Measurements from ENCODE around the gene DEDD. TPM values are rescaled to one million over a fixed set of nuclear protein-coding genes. Genes with fewer than 3 reads are reported as not detected.

The DEDD gene
- total RNA-seq, 2 experiments from 2014 or later, result 35.5 to 36.6 TPM

- Histone ChIP-seq H3K27me3 (ENCODE audit: control insufficient read depth in 1 of 2, insufficient read depth in 2 of 2, low read length in 2 of 2) (no peaks in the 10 kb centered on the region), H3K4me1 (ENCODE audit: insufficient read depth, low read length) (peaks cover 41% of the 10 kb centered on the region), H3K4me3 (ENCODE audit: low read length) (peak overlapping the region; percentile 98), H3K9me3 (ENCODE audit: control insufficient read depth in 1 of 2, insufficient read depth in 1 of 2, low read length in 2 of 2) (no peaks in the 10 kb centered on the region), H3K36me3 (ENCODE audit: insufficient read depth, low read length) (peaks cover 15% of the 10 kb centered on the region), H3K27ac (ENCODE audit: low read depth in 1 of 2, low read length in 2 of 2) (peak overlapping the region; percentile 79 to 94)
- Mint-ChIP-seq H3K4me3 (no peak overlapping the region), H3K36me3 (ENCODE audit: low read depth) (peaks cover 33% of the 10 kb centered on the region), H3K27me3 (no peaks in the 10 kb centered on the region), H3K4me1 (ENCODE audit: low read depth) (peaks cover 36% of the 10 kb centered on the region), H3K27ac (no peak overlapping the region), H3K9me3 (no peaks in the 10 kb centered on the region)
- CTCF ChIA-PET, result interaction anchor here (0.7 to 2.5 kb wide), 6 partner anchors 21 to 92 kb away, joined by 3 to 8 read pairs (median 4); partner anchors contain the start of genes NDUFS2, PPOX, TOMM40L and UFC1
- no peak for TF ChIP-seq CTCF (IDR thresholded peaks at IDR 0.05)
- peak; percentile 4 for ATAC-seq (ENCODE audit: poor library complexity)
- POLR2A ChIA-PET, result interaction anchor here (0.6 to 3.4 kb wide), 25 partner anchors 8 to 296 kb away, joined by 3 to 37 read pairs (median 4); partner anchors contain the start of genes ARHGAP30, B4GALT3, F11R and KLHDC9
- no peak for DNase-seq
- intact Hi-C loops (cut with DNase I, micrococcal nuclease), result loop anchor here (5.0 to 10.0 kb wide), 2 partner anchors 34 to 848 kb away; partner anchors contain the start of genes PPOX (in 2 of the 2) and PEX19 (in 1 of the 2)
Observed at GRCh38 chr1:161133220-161133740, 813 bp upstream of the DEDD start.

- POLR2A ChIA-PET, result interaction anchor here (0.7 to 3.4 kb wide), 15 partner anchors 14 to 1069 kb away, joined by 3 to 37 read pairs (median 6); partner anchors contain the start of genes ARHGAP30, B4GALT3, F11R and KLHDC9
- H3K4me3 Mint-ChIP-seq, result no peak overlapping the region
- peak in 2 of 14 experiments; percentile 53 to 55 for DNase-seq
- intact Hi-C loops (cut with DNase I, micrococcal nuclease), result loop anchor here (1.0 to 10.0 kb wide), 6 partner anchors 12 to 847 kb away; partner anchors contain the start of genes PPOX (in 2 of the 2), UFC1 (in 2 of the 2), NIT1 (in 1 of the 2) and PEX19 (in 1 of the 2)
- H3K4me3 ChIP-seq (ENCODE audit: low read length), result peak overlapping the region; percentile 98
- no peaks in the 10 kb centered on the region for H3K27me3 ChIP-seq (ENCODE audit: control insufficient read depth in 1 of 2, insufficient read depth in 2 of 2, low read length in 2 of 2)
- CTCF ChIA-PET, result interaction anchor here (0.6 to 2.3 kb wide), 5 partner anchors 14 to 34 kb away, joined by 3 to 8 read pairs (median 5); partner anchors contain the start of genes NIT1, PFDN2, PPOX and UFC1
- H3K36me3 Mint-ChIP-seq (ENCODE audit: low read depth), result peaks cover 48% of the 10 kb centered on the region
- no peak for ATAC-seq (ENCODE audit: poor library complexity)
- H3K27me3 Mint-ChIP-seq, result no peaks in the 10 kb centered on the region
- H3K36me3 ChIP-seq (ENCODE audit: insufficient read depth, low read length), result peaks cover 30% of the 10 kb centered on the region
- no peak overlapping the region for H3K27ac Mint-ChIP-seq
- H3K4me1 Mint-ChIP-seq (ENCODE audit: low read depth), result peaks cover 49% of the 10 kb centered on the region
- no peaks in the 10 kb centered on the region for H3K9me3 Mint-ChIP-seq
- H3K27ac ChIP-seq (ENCODE audit: low read depth in 1 of 2, low read length in 2 of 2), result peak overlapping the region; percentile 79 to 94
- TF ChIP-seq CTCF (IDR thresholded peaks at IDR 0.05), result no peak
- H3K9me3 ChIP-seq (ENCODE audit: control insufficient read depth in 1 of 2, insufficient read depth in 1 of 2, low read length in 2 of 2), result no peaks in the 10 kb centered on the region
- peaks cover 49% of the 10 kb centered on the region for H3K4me1 ChIP-seq (ENCODE audit: insufficient read depth, low read length)
Observed at GRCh38 chr1:161131523-161132409, 701 bp downstream of the DEDD start.

GRCh38 chr1:161130266-161130665 lies 2.2 kb downstream of the DEDD start:
- Histone ChIP-seq H3K4me3 (ENCODE audit: low read length) (no peak overlapping the region), H3K36me3 (ENCODE audit: insufficient read depth, low read length) (peaks cover 40% of the 10 kb centered on the region), H3K4me1 (ENCODE audit: insufficient read depth, low read length) (peaks cover 49% of the 10 kb centered on the region), H3K27me3 (ENCODE audit: control insufficient read depth in 1 of 2, insufficient read depth in 2 of 2, low read length in 2 of 2) (no peaks in the 10 kb centered on the region), H3K9me3 (ENCODE audit: control insufficient read depth in 1 of 2, insufficient read depth in 1 of 2, low read length in 2 of 2) (no peaks in the 10 kb centered on the region), H3K27ac (ENCODE audit: low read depth in 1 of 2, low read length in 2 of 2) (peak overlapping the region in 1 of 2 donors; percentile 20)
- CTCF ChIA-PET, result interaction anchor here (2.3 kb wide), 1 partner anchor 35 kb away, joined by 5 read pairs; the partner anchor contains the start of gene PPOX
- H3K36me3 Mint-ChIP-seq (ENCODE audit: low read depth), result peaks cover 62% of the 10 kb centered on the region
- POLR2A ChIA-PET, result interaction anchor here (0.9 to 3.1 kb wide), 3 partner anchors 12 to 61 kb away, joined by 4 to 35 read pairs (median 5); partner anchors contain the start of genes ARHGAP30, NIT1 and PFDN2
- no peaks in the 10 kb centered on the region for H3K9me3 Mint-ChIP-seq
- ATAC-seq (ENCODE audit: poor library complexity), result no peak
- H3K4me3 Mint-ChIP-seq, result no peak overlapping the region
- H3K4me1 Mint-ChIP-seq (ENCODE audit: low read depth), result peaks cover 53% of the 10 kb centered on the region
- no peak for DNase-seq
- no peak for TF ChIP-seq CTCF (IDR thresholded peaks at IDR 0.05)
- no peaks in the 10 kb centered on the region for H3K27me3 Mint-ChIP-seq
- intact Hi-C loops (cut with DNase I, micrococcal nuclease), result loop anchor here (5.0 to 10.0 kb wide), 2 partner anchors 37 to 845 kb away; partner anchors contain the start of genes PPOX (in 2 of the 2) and PEX19 (in 1 of the 2)
- no peak overlapping the region for H3K27ac Mint-ChIP-seq

All from CD4-positive, alpha-beta T cell (primary cell).